ENCODE results near the gene LGR6. TPM values are rescaled to one million over a fixed set of nuclear protein-coding genes. Genes with fewer than 3 reads are reported as not detected.
"Not testable (repeated sequence)": the region's sequence is repeated elsewhere in the genome, so short reads cannot be mapped to it uniquely, and the experiment has no call there.

LGR6 gene
- total RNA-seq, 1 experiment from 2014 or later: not detected

DNA sequence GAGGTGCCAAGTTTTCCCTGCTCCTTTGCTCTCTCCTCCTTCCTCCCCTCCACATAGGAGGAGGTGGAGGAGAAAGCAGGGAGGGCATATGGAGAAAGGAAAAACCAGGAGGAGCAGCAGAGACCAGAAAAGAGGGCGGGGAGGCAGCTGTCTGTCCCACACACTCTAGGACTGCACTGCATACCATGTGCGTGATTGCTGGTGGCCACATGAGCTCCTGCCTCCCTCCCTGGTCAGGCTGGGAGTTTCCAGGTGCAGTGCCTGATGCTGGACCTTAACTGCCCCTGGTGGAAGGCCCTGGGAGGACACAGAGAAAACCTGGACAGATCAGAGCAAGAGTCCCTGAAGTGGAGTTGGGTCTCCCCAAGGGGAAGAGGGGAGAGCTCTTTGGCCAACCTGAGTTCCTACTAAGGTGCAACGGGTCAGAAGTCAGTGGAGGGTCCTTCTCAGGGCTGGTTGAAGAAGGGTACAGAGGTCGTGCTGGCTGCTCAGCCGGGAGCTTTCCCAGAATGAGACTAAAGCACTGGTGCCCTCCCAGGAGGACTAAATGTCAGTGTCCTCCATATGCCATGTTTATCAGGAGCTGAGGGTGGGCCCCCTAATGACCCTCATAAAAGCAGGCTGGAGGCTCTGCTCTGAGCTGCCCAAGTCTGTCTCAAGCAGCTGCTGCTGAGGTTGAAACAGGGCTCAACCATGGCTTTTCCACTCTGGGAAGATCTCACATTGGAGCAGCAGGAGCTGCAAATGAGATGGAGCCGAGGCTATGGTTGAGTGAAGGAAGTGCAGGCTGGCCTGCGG, 3.5 kb upstream of the LGR6 start:
- no peak for DNase-seq (ENCODE audit: low read depth)
- in situ Hi-C loops (cut with HindIII; ENCODE audit: low pct_unique_long_range_greater_than_20kb, low sequenced_read_pairs): no loop called here

DNA sequence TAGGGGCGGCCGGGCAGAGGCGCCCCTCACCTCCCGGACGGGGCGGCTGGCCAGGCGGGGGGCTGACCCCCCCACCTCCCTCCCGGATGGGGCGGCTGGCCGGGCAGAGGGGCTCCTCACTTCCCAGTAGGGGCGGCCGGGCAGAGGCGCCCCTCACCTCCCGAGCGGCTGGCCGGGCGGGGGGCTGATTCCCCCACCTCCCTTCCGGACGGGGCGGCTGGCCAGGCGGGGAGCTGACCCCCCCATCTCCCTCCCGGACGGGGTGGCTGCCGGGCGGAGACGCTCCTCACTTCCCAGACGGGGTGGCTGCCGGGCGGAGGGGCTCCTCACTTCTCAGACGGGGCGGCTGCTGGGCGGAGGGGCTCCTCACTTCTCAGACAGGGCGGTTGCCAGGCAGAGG, 2.2 kb upstream of the LGR6 start:
- in situ Hi-C loops (cut with HindIII; ENCODE audit: low pct_unique_long_range_greater_than_20kb, low sequenced_read_pairs); DNase-seq (ENCODE audit: low read depth): not testable (repeated sequence)

DNA sequence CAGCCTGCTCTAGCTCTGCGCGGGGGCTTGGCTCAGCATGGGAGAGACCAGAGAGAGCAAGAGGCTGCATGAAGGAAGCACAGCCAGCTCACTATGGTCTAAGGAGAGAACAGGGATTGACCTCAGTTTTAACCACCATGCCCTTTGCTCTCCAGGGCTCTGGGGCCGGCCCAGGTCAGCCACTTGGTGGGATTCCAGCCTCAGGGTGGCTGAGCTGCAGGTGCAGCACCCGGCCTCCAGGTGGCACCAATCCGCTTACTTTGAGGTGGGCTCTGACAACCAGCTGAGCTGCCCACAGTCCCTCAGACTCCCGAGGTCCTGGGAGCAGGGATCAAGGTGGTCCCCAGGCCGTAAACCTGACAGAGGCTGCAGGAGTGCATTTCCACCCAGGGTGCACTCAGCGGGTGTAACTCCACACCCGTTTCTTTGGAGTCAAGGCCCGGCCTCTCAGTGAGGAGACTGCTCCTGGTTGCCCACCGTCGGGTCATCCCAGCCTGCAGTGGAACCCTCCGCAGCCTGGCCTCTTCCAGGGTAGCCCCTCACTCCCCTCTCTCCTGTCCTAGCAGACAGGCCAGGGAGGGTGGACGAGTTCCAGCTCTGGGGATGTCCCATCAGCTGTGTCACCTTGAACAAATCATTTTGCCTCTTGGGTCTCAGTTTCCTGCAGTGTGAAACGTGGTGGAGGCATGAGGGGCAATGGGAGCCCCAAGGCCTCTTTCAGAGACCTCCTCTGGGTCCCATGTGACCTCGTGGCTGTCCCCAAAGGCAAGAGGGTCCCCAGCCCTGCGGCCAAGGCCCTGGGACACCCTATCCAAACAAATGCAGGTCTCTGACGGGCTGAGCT, 607 bp upstream of the LGR6 start:
- in situ Hi-C loops (cut with HindIII; ENCODE audit: low pct_unique_long_range_greater_than_20kb, low sequenced_read_pairs): no loop called here

DNA sequence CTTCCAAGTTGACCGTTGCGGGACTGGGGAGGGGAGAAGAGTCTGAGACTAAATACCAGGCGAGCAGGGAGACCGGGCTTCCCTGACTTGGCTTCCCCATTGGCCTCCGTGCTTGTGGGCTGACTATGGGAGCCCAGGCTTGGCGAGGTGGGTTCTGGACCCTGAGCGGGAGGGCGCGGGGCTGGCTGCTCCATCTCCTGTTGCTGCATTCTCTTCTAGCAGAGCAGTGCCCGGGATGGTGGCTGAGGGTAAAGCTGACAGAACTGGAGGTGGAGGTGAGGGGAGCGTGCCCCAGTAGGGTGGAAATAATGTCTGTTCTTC, 689 bp downstream of the LGR6 start:
- no peak for DNase-seq (ENCODE audit: low read depth)
- in situ Hi-C loops (cut with HindIII; ENCODE audit: low pct_unique_long_range_greater_than_20kb, low sequenced_read_pairs): no loop called here

More for the DNA sequence above, 607 bp upstream of the LGR6 start:
- peak; percentile 25 for DNase-seq (ENCODE audit: low read depth)

DNA sequence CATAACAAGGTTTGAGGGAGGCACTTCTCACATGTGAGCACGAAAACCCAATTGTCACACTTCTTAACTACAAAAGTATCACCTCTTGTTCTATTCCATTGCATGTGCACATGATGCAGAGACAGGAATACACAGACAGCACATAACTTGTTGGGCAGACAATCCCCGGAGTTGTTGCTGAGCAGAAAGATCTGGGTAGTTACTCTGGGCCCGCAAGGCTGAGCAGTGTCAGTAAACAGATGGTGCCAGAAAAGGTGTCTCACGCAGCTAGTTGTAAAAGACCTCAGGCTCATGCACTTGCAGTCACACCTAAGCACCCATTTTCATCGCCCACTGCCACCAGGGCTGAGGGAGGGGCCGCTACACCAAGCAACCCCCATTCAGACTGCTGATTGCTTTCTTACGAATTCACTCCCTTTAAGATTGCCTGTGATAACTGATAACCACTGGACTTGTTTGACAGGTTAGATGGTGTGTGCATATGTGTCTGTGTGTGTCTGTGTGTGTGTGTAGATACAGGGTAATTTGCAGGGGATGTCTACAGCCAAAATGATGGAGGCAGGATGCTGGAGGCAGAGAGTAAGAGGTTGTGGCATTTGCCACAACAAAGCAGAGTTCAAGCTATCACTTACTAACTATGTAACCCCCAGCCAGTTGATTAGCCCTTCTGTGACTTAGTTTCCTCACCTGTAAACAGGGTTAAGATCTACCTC, 4.2 kb downstream of the LGR6 start:
- in situ Hi-C loops (cut with HindIII; ENCODE audit: low pct_unique_long_range_greater_than_20kb, low sequenced_read_pairs): no loop called here
- DNase-seq (ENCODE audit: low read depth): no peak

DNA sequence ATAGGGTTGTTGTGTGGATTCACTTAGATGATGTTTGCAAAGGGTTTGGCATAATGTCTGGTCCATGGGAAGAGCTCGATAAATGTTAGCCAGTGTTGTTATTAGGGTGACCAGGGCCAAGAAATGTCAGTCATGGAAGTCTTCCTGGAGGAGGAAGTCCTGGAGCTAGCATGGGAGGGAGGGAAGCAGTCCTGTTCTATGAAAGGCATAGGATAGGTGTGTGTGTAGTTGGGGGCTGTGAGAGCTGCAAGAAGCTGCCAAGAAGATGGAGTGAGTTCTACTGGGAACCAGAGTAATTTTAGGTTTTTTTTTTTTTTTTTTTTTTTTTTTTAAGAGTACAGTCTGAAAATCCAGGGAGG, 4.7 kb downstream of the LGR6 start:
- DNase-seq (ENCODE audit: low read depth): no peak
- in situ Hi-C loops (cut with HindIII; ENCODE audit: low pct_unique_long_range_greater_than_20kb, low sequenced_read_pairs): no loop called here

DNA sequence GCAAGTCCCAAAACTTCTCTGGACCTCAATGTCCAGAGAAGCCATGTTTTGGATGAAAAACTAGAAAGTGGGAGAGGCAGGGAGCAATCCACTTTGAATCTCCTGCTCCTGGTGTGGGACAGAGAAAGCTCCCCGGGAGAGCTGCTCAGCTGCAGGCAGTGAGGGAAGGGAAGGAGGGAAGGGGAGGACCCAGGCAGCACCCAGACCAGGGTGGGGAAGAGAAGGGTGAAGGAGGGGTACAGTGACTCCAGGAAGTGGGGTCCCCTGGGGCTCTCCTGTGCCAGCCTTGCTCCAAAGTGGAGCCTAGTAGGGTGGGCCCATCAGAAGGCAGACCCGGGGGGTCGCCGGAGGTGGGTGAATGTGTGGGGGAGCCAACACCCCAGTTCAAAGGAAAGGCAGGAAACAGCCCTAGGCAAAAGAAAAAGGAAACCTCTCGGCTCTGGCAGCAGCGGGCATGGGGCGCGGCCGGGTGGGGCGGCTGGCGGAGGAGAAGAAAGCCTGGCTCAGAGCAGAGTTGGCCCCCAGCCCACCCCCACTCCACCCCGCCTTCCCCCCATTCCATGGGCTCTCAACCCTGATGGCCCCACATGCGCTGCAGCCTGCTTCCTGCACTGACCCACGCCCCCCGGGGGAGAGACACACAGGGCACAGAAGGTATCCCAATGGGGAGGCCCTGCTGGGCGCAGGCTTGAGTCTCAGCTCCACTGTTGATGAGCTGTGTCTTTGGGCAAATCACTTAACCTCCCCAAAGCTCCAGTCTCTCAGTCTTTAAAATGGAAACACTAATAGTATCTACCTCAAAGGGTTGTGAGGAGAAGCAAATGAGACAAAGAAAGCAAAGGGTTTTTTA, 5.7 kb downstream of the LGR6 start:
- in situ Hi-C loops (cut with HindIII; ENCODE audit: low pct_unique_long_range_greater_than_20kb, low sequenced_read_pairs): no loop called here
- DNase-seq (ENCODE audit: low read depth): no peak

DNA sequence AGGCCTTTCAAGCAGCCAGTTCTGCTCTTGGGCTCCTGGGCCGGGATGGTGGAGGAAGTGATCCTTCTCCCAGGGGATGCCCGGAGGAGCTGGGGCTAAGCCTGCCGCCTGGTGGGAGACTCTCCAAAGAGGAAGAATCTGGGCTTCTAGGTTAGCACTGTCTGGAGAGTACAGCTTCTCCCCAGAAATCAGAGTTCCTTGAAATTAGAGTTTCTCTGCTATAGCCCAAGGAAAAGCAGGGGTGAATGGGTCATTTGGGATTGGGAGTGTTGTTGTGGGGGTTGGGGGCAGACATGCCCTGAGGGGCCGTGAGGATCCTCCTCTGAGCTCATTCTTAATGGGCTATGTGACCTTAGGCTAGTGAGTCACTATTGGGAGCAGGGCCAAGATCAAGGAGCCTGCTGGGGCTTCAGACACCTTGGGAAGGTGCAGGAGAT, 6.5 kb downstream of the LGR6 start:
- DNase-seq (ENCODE audit: low read depth): peak; percentile 46
- in situ Hi-C loops (cut with HindIII; ENCODE audit: low pct_unique_long_range_greater_than_20kb, low sequenced_read_pairs): no loop called here

DNA sequence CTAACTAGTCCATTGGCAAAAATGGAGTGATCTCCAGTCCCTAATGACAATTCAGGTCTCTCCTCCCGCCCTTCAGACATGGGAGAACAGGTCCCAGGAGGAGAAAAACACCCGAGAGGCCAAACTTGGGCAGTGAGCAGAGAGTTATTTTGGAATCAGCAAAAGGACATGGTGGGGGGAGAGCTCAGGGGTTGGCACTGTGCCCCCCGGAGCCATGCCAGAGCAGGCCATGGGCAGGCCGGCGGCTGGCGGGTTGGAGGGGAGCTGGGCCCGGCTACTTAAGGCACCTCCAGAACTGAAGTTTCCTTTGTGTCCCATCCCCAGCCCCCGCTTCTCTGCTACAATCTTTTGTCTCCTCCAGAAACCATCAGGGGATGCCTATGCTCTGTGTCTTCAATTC, 7.1 kb downstream of the LGR6 start:
- in situ Hi-C loops (cut with HindIII; ENCODE audit: low pct_unique_long_range_greater_than_20kb, low sequenced_read_pairs): no loop called here
- DNase-seq (ENCODE audit: low read depth): no peak

DNA sequence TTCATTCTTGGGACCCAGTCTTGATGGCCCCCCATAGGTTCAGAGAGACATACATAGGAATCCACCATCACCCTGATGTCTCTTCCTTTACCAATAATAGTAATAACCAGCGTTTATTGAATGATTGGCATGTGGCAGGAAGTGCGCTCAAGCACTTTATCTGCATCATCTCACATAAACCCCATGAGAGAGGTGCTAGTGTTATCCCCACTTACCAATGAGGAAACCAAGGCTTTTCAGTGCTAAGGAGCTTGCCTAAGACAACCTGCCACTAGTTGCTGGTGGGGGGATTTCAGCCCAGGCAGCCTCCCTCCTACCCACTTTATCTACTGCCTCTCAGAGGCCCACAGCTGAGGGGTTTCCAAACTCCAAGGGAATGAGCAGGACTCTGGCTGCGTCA, 7.7 kb downstream of the LGR6 start:
- in situ Hi-C loops (cut with HindIII; ENCODE audit: low pct_unique_long_range_greater_than_20kb, low sequenced_read_pairs): no loop called here
- DNase-seq (ENCODE audit: low read depth): no peak

DNA sequence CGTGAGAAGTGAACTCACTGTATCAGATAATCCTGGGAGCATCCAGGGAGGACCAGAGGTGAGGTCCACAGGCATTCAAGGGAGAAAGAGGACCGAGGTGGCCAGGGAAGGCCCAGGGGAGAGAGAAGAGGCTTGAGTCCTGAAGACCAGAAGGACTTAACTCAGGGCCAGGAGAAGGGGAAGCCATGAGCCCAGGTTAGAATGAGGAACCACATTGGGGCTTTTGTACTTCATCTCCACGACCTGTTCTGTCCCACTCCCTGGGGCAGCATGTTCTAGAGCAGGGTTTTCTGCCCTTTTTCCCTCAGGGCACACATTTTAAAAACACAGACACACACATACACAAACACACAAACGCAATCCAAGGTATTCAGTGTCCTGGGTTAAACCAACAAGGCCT, 8.4 kb downstream of the LGR6 start:
- in situ Hi-C loops (cut with HindIII; ENCODE audit: low pct_unique_long_range_greater_than_20kb, low sequenced_read_pairs): no loop called here

DNA sequence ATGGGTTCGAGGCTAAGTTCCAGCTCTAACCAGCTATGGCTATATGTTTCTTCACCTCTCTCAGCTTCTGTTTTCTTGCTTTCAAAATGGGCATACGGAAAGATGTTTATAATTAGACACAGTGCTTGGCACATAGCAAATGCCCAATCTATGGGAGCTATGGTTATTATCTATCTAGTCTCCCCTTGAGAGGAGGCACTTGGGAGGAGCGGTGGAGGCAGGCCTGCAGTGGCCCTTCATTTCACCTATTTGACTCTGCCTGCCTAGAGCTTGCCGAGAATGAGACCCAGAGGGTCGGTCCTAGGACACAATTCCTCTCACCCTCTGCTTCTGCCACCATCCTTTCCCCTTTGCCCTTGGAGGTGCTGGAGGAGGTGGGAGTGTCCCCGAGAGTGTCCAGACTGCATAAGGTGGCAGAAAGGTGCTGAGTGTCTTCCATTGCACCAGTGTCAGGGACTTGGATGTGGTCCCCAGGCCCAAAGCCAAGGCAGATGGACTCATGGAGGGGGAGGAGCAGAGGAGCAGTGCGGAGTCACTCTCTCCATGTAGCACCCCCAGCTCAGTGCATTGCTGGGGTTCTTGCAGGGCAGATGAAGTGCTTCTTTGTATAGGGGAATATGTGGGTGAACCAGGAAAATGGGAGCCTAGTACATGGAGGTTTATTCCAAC, 9.0 kb downstream of the LGR6 start:
- no peak for DNase-seq (ENCODE audit: low read depth)
- in situ Hi-C loops (cut with HindIII; ENCODE audit: low pct_unique_long_range_greater_than_20kb, low sequenced_read_pairs): no loop called here

More for the DNA sequence above, 8.4 kb downstream of the LGR6 start:
- no peak for DNase-seq (ENCODE audit: low read depth)

DNA sequence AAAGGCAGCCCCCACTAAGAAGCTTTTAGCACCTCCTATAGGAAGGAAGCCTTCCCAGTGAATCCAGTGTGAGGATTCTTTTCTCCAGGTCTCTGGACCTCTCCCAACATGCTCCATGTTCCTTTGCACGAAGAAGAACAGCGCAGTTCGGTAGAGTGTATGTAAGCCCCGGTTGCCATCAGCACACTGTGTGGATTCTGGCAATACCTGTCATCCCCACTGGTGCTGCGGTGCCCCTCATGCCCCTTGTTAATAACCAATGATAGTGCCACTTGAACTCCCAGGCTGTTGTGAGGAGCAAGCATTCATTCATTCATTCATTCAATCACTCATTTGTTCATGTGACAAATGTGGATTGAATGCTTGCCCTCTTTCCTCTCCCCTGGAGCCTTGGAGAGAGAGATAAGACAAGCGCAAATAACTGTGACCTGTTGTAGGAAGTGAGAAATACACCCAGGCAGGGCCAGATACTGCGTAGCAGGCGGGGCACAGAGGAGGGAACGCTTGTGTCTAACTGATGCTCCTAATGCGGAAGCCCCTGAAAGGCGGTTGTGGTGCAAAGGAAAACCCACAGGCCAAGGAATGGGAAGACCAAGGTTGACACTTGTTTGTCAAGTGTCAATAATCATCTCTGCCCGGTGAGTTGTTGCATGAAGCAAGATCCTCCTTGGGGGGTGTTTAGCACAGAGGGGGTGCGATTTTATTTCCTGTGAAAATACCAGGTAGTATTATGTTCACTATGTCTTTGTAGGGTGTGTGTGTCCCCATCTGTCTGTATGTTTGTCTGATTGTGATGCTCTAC, 9.8 kb downstream of the LGR6 start:
- in situ Hi-C loops (cut with HindIII; ENCODE audit: low pct_unique_long_range_greater_than_20kb, low sequenced_read_pairs): no loop called here
- DNase-seq (ENCODE audit: low read depth): no peak

DNA sequence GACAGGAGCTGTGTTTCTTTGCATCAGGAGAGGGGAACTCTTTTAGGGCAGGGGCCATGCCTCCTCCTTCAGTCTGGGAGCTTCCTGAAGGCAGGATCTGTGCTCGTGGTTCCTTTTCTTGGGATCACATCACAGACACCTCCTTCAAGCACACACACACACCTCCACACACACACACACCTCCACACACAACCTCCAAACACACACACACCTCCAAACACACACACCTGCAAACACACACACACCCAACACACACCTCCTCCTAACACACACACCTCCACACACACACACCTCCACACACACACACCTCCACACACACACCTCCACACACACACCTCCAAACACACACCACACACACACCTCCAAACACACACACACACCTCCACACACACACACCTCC, 10.5 kb downstream of the LGR6 start:
- DNase-seq (ENCODE audit: low read depth): no peak
- in situ Hi-C loops (cut with HindIII; ENCODE audit: low pct_unique_long_range_greater_than_20kb, low sequenced_read_pairs): no loop called here

DNA sequence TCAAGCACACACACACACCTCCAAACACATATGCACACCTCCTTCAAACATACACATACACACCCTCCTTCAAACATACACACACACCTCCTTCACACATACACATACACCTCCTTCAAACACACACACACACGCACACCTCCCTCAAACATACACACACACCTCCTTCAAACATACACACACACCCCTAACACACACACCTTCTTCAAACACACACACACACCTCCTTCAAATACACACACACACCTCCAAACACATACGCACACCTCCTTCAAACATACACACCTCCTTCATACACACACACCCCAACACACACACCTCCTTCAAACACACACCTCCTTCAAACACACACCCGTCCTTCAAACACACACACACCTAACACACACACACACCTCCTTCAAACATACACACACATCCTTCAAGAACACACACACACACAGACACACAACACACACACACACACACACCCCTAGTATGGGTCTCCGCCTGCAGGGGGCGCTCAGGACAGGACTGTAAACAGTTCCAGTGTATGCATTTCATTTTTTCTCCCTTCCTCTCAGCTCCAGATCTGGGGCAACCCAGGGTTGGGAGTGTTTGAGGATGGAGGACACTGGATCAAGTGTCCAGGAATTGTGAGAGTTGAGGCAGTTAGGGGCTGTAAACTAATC, 12.1 kb downstream of the LGR6 start:
- DNase-seq (ENCODE audit: low read depth): no peak
- in situ Hi-C loops (cut with HindIII; ENCODE audit: low pct_unique_long_range_greater_than_20kb, low sequenced_read_pairs): no loop called here

DNA sequence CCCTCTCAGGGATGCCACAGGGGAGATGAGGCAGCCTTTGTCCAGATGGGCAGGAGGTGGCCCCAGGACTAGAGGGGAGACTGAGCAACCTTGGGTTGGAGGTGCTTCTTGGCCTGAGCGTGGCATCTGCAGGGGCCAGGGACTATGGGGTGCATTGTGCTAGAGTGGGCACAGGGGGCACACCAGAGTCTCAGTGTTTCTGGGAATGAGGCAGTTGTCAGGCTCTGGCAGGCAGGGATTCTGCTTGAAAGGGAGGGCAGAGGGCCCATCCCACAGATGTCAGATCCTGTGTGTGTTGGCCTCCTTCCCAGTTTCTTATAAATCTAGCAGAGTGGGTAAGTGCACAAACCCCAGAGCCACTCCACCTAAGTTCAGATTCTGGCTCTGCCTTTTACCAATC, 13.7 kb downstream of the LGR6 start:
- in situ Hi-C loops (cut with HindIII; ENCODE audit: low pct_unique_long_range_greater_than_20kb, low sequenced_read_pairs): no loop called here

More for the DNA sequence above, 13.7 kb downstream of the LGR6 start:
- peak; percentile 16 for DNase-seq (ENCODE audit: low read depth)

Measured in Caki2 (cell line).